Left kidney (tissue), 2 donors: Measurements from ENCODE around the gene CAD. TPM values are rescaled to one million over a fixed set of nuclear protein-coding genes. Genes with fewer than 3 reads are reported as not detected.
"Not testable (repeated sequence)": the region's sequence is repeated elsewhere in the genome, so short reads cannot be mapped to it uniquely, and the experiment has no call there.

Experiments used
- DNase-seq: peaks from one replicate; pipeline ENCODE4 v3.0.0-alpha.2; 2013
- polyA plus RNA-seq: library from polyadenylated mRNA; unstranded; fragments of 120-200 nt; gene quantifications from one replicate; pipeline ENCODE4 v1.2.1, GENCODE V29; 2013; ENCODE audit not compliant: insufficient read length

The CAD gene
- polyA plus RNA-seq, 1 donor: 54.3 TPM

GRCh38 chr2:27255660-27256059 lies 38.5 kb downstream of the CAD start:
- no peak for DNase-seq

- no peak for DNase-seq
These were observed 39.8 kb downstream of the CAD start for GRCh38 chr2:27256855-27257454.

GRCh38 chr2:27258051-27258450 lies 40.9 kb downstream of the CAD start:
- DNase-seq: no peak

GRCh38 chr2:27261241-27261925 lies 44.2 kb downstream of the CAD start:
- no peak for DNase-seq

GRCh38 chr2:27261926-27262298 lies 44.7 kb downstream of the CAD start:
- DNase-seq: no peak

- no peak for DNase-seq
These were observed 45.5 kb downstream of the CAD start, which contains the start of gene SLC30A3 for GRCh38 chr2:27262379-27263286. SLC30A3 (minus strand) TSS chr2:27263047; CDS start chr2:27262906, 141 bp downstream.

GRCh38 chr2:27263287-27264252 lies 46.4 kb downstream of the CAD start:
- no peak for DNase-seq

GRCh38 chr2:27264253-27264752 lies 47.1 kb downstream of the CAD start:
- DNase-seq: no peak

GRCh38 chr2:27264753-27265535 lies 47.8 kb downstream of the CAD start:
- peak; percentile 73 for DNase-seq

- DNase-seq: no peak
These were observed 48.3 kb downstream of the CAD start for GRCh38 chr2:27265536-27265870.

- not testable (repeated sequence) for DNase-seq
These were observed 51.1 kb downstream of the CAD start for GRCh38 chr2:27268296-27268695.

- DNase-seq: no peak
These were observed 53.0 kb downstream of the CAD start for GRCh38 chr2:27270131-27270530.

- DNase-seq: no peak
These were observed 53.5 kb downstream of the CAD start for GRCh38 chr2:27270670-27271069.

- no peak for DNase-seq
These were observed 54.6 kb downstream of the CAD start for GRCh38 chr2:27271631-27272340.

- not testable (repeated sequence) for DNase-seq
These were observed 55.7 kb downstream of the CAD start for GRCh38 chr2:27272537-27273522.

- DNase-seq: no peak
These were observed 58.3 kb downstream of the CAD start, which contains the start of gene DNAJC5G for GRCh38 chr2:27275211-27276150. DNAJC5G (plus strand) TSS chr2:27275433; CDS start chr2:27276729, 1,296 bp downstream.

GRCh38 chr2:27278010-27278409 lies 60.8 kb downstream of the CAD start:
- DNase-seq: no peak
